Panc1 (cell line): Measurements from ENCODE around the gene NEUROG1. TPM values are rescaled to one million over a fixed set of nuclear protein-coding genes. Genes with fewer than 3 reads are reported as not detected.

Experiments used
- ATAC-seq: fragments of 200-7000 bp; cut with Tn5 transposase; 2 replicates; pipeline ENCODE4 v1.9.1; 2020; ENCODE audit warnings: mild to moderate bottlenecking, moderate library complexity
- BruUV-seq: library from RNA; stranded (reverse); fragments of 400-500 nt; replicated peaks from 2 replicates; lab custom pipeline; 2021; lab: Mats Ljungman, UMichigan
- CTCF ChIA-PET: fragments of 300-600 bp; sonication (Branson Sonifier 250); formaldehyde crosslinking; loops from one replicate; lab custom pipeline; 2022; ENCODE audit warnings: antibody characterized with exemption; lab: Charles Lee
- POLR2A ChIA-PET: fragments of 300-600 bp; sonication (Branson Sonifier 250); formaldehyde crosslinking; loops from one replicate; lab custom pipeline; 2022; ENCODE audit warnings: antibody characterized with exemption; lab: Charles Lee
- DNase-seq: peaks from one replicate; pipeline ENCODE4 v3.0.0-alpha.2; 2010; ENCODE audit warnings: low read depth, low spot score
- H3K27ac ChIP-seq: 2 replicates; pipeline ENCODE4 v1.5.1; 2011; ENCODE audit warnings: mild to moderate bottlenecking, low read length, inconsistent platforms
- H3K27me3 ChIP-seq: fragments of 200-500 bp; sonication (Bioruptor generic); 2 replicates; pipeline ENCODE4 v1.6.0; 2014; ENCODE audit warnings: low read length, inconsistent platforms; ENCODE audit not compliant: control insufficient read depth, insufficient read depth
- H3K36me3 ChIP-seq: fragments of 200-500 bp; sonication (Bioruptor generic); 2 replicates; pipeline ENCODE4 v1.5.1; 2014; ENCODE audit warnings: inconsistent platforms, mild to moderate bottlenecking, low read length, moderate library complexity; ENCODE audit not compliant: control insufficient read depth, insufficient read depth
- H3K4me1 ChIP-seq: 2 replicates; pipeline ENCODE4 v1.5.1; 2011; ENCODE audit warnings: inconsistent platforms, mild to moderate bottlenecking, low read length, moderate library complexity; ENCODE audit not compliant: control insufficient read depth, insufficient read depth
- H3K4me3 ChIP-seq, 2 experiments: 2 replicates each; pipeline ENCODE4 v1.5.1; 2011 to 2012; ENCODE audit warnings: low read depth in 2 of 2, low read length in 2 of 2, mild to moderate bottlenecking in 2 of 2, inconsistent platforms in 1 of 2, moderate library complexity in 1 of 2
- H3K9me3 ChIP-seq: fragments of 200-500 bp; sonication (Bioruptor generic); 2 replicates; pipeline ENCODE4 v1.5.1; 2014; ENCODE audit warnings: low read depth, mild to moderate bottlenecking, inconsistent platforms, low read length, moderate library complexity; ENCODE audit not compliant: control insufficient read depth, insufficient read depth
- CTCF ChIP-seq: fragments of 450-650 bp; IDR thresholded peaks from 2 replicates; pipeline ENCODE4 v1.5.1; 2017; ENCODE audit warnings: mild to moderate bottlenecking
- POLR2AphosphoS5 ChIP-seq: IDR thresholded peaks from 2 replicates; pipeline ENCODE4 v1.6.1; 2012; ENCODE audit warnings: mild to moderate bottlenecking, low read depth, low read length, moderate library complexity
- SIN3A ChIP-seq: IDR thresholded peaks from 2 replicates; pipeline ENCODE4 v1.6.1; 2012; ENCODE audit warnings: low read depth, mild to moderate bottlenecking, low read length, moderate library complexity, borderline replicate concordance; ENCODE audit not compliant: insufficient read depth
- TCF7L2 ChIP-seq: IDR thresholded peaks from 2 replicates; pipeline ENCODE4 v1.6.1; 2011; ENCODE audit warnings: mild to moderate bottlenecking, low read depth, low read length, inconsistent platforms
- in situ Hi-C: cut with HindIII; loops from 2 replicates; pipeline ENCODE4 v1.10.0; 2016; ENCODE audit warnings: low sequenced_read_pairs, low pct_unique_long_range_greater_than_20kb
- intact Hi-C: fragments of 100-400 bp; cut with micrococcal nuclease; formaldehyde crosslinking; loops from one replicate; pipeline ENCODE4 v1.10.0; 2022; ENCODE audit not compliant: unreplicated experiment
- total RNA-seq: library from RNA; stranded (reverse); gene quantifications from one replicate; pipeline ENCODE4 v1.2.1, GENCODE V29; 2021; ENCODE audit not compliant: unreplicated experiment
- TF ChIP-seq, protein P1 (sequence below), 2 experiments: IDR thresholded peaks; 2 replicates each; pipeline ENCODE4 v1.6.1; 2011 to 2012; ENCODE audit warnings: low read depth in 2 of 2, control low read depth in 1 of 2, low read length in 1 of 2, mild to moderate bottlenecking in 1 of 2, moderate library complexity in 1 of 2; ENCODE audit not compliant: insufficient read depth in 1 of 2

NEUROG1 gene
- total RNA-seq, 1 experiment from 2014 or later, result not detected

GRCh38 chr5:135541807-135542502 lies 6.2 kb upstream of the NEUROG1 start:
- H3K9me3 ChIP-seq, result no peaks in the 10 kb centered on the region
- ATAC-seq, result no peak
- no peak overlapping the region for H3K27ac ChIP-seq
- ChIA-PET POLR2A (no interaction called here), CTCF (no interaction called here)
- intact Hi-C loops (no loop called here), in situ Hi-C loops (no loop called here)
- no peak overlapping the region for H3K4me3 ChIP-seq
- no TSS peak for BruUV-seq
- H3K27me3 ChIP-seq, result peaks cover 30% of the 10 kb centered on the region
- no peaks in the 10 kb centered on the region; the same call in 1 of the 2 replicates for H3K4me1 ChIP-seq
- no peaks in the 10 kb centered on the region for H3K36me3 ChIP-seq
- TF ChIP-seq SIN3A (no peak), TCF7L2 (no peak), CTCF (no peak)
- no peak for DNase-seq

GRCh38 chr5:135539430-135540005 lies 3.8 kb upstream of the NEUROG1 start:
- CTCF ChIA-PET, result no interaction called here
- in situ Hi-C loops, result no loop called here
- H3K4me1 ChIP-seq, result no peaks in the 10 kb centered on the region; the same call in 1 of the 2 replicates
- no peaks in the 10 kb centered on the region for H3K36me3 ChIP-seq
- TF ChIP-seq CTCF, result no peak
- TF ChIP-seq, protein P1, sequence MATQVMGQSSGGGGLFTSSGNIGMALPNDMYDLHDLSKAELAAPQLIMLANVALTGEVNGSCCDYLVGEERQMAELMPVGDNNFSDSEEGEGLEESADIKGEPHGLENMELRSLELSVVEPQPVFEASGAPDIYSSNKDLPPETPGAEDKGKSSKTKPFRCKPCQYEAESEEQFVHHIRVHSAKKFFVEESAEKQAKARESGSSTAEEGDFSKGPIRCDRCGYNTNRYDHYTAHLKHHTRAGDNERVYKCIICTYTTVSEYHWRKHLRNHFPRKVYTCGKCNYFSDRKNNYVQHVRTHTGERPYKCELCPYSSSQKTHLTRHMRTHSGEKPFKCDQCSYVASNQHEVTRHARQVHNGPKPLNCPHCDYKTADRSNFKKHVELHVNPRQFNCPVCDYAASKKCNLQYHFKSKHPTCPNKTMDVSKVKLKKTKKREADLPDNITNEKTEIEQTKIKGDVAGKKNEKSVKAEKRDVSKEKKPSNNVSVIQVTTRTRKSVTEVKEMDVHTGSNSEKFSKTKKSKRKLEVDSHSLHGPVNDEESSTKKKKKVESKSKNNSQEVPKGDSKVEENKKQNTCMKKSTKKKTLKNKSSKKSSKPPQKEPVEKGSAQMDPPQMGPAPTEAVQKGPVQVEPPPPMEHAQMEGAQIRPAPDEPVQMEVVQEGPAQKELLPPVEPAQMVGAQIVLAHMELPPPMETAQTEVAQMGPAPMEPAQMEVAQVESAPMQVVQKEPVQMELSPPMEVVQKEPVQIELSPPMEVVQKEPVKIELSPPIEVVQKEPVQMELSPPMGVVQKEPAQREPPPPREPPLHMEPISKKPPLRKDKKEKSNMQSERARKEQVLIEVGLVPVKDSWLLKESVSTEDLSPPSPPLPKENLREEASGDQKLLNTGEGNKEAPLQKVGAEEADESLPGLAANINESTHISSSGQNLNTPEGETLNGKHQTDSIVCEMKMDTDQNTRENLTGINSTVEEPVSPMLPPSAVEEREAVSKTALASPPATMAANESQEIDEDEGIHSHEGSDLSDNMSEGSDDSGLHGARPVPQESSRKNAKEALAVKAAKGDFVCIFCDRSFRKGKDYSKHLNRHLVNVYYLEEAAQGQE (IDR thresholded peaks at IDR 0.05; ENCODE audit: insufficient read depth in 1 of 2, low read depth in 2 of 2, low read length in 1 of 2), result no peak
- no peak for TF ChIP-seq POLR2AphosphoS5
- no peak for TF ChIP-seq TCF7L2
- no peak for TF ChIP-seq SIN3A
- H3K9me3 ChIP-seq, result no peaks in the 10 kb centered on the region
- POLR2A ChIA-PET, result no interaction called here
- H3K27me3 ChIP-seq, result peaks cover 36% of the 10 kb centered on the region
- no TSS peak for BruUV-seq
- no peak for DNase-seq
- H3K27ac ChIP-seq, result no peak overlapping the region
- intact Hi-C loops, result no loop called here
- H3K4me3 ChIP-seq, result no peak overlapping the region
- no peak for ATAC-seq
